ENCODE data around the gene ALOX15.
A peak's percentile ranks its signal among the peaks of the same experiment; 100 is the strongest.
"Not testable (repeated sequence)": the region's sequence is repeated elsewhere in the genome, so short reads cannot be mapped to it uniquely, and the experiment has no call there.

The ALOX15 gene

DNA sequence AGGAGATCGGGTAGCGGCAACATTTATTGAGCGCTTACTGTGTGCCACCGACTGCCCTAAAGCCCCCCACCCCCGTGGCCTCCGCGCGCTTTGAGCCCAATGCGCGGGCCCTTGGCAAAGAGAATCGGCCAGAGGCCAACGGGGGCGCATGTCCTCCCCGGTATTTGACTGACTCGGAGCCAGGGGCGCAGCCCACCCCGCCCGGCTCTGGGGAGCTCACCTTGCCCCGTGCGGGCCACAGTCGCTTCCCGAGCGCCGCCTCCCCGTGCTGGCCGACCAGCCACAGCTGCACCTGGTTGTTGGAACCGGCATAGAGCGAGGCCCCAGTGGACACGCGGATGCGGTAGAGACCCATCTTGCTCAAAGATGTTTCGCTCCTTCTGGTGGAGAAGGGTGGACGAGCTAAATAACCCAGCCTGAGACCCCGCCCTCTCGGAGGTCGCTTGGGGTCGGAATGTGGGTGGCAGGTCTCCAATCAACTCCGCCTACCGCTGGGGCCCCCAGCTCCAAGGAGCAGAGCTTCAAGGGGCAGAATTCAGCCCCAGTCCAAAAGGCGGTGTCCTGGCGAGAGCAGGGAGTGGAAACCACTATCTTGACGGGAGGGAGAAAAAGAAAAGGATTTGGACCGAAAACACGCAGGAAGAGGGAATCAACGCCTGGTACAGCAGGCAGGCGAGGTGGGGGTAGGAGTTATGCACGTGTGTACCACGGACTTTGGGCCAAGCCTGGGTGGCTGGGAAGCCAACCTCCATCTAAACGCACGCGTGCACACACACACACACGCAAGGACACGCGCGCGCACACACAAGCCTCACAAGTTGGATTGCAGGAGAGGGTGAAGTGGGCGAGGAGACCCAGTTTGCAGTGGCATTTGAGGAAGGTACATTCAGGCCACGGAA is at the start of gene ALOX15:
Gene ALOX15 (minus strand): TSS at position 382 of the 899 bp plus-strand sequence. CDS start 27 bp downstream, at position 355.
- no peak for DNase-seq

DNA sequence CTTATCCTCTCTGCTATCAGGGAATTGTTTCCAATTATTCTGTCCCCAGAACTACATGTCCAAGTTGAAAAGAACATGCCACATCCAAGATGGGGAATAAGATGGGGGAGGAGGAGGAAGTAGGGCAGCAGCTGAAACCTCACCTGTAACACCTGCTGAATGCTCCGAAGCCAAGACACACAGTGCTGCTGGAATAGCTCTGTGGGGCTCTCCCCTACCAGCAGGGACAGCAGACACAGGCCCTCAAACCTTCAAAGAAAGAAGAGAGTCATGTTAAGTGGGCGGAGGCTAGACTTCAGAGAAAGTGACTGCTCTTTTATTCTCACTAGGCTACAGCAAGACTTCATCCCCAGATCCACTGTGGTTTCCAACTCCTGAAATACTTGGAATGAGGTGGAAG is 49.3 kb upstream of the ALOX15 start:
- DNase-seq, result no peak

- DNase-seq, result not testable (repeated sequence)
These were observed 48.4 kb upstream of the ALOX15 start for GRCh38 chr17:4689872-4690271.

DNA sequence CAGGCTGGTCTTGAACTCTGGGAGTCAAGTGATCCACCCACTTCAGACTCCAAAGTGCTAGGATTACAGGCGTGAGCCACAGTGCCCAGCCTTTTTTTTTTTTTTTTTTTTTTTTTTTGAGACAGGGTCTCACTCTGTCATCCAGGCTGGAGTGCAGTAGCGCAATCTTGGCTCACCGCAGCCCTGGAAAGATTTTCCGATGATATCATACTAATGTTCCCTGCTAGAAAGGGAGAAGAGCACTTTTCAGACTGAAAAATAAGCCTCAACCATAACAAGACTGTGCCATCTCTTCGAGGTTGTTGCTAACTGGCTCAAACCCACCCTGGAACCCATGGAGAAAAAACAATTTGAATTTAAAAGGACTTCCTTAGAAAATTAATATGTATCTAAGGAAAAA is 42.3 kb upstream of the ALOX15 start:
- DNase-seq, result not testable (repeated sequence)

GRCh38 chr17:4679658-4680057 is 38.2 kb upstream of the ALOX15 start:
- DNase-seq, result no peak

- no peak for DNase-seq
These were observed 37.1 kb upstream of the ALOX15 start for GRCh38 chr17:4678448-4679026.

DNA sequence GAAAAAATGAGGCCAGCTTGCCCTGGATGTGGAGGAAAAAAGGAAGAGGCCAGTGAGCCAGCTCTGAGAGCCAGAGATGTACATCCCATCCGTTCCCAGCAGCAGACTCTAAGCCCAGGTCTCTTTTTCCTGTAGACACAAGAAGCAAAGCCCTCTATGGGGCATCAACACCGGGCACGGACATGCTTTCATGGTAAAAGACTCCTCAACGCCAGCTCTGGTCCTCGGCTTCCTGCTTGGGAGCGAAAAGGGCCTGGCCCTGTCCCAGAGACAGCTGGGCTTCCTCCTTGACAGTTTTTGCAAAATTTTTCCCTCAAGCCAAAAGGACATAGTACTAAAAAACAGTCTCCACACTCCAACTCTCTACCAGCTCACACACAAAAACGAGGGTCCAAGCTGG is 35.3 kb upstream of the ALOX15 start:
- no peak for DNase-seq

GRCh38 chr17:4675791-4676190 is 34.3 kb upstream of the ALOX15 start:
- DNase-seq, result no peak

DNA sequence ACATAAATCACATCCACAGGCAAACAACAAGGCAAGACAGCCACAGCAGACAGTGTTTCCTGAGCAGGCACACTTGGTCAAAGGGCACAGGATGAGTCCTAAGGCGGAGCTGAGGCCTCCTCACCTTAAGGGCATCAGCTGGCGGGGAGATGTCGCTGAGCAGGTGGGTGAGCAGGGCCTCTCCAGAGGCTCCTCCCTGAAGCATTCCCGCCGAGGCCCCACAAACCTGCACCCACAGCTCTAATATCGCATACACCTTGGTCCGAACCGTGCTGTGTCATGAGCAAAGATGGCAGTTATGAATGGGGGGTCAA is 33.2 kb upstream of the ALOX15 start:
- no peak for DNase-seq

- DNase-seq, result no peak
These were observed 32.7 kb upstream of the ALOX15 start for GRCh38 chr17:4673986-4674684.

DNA sequence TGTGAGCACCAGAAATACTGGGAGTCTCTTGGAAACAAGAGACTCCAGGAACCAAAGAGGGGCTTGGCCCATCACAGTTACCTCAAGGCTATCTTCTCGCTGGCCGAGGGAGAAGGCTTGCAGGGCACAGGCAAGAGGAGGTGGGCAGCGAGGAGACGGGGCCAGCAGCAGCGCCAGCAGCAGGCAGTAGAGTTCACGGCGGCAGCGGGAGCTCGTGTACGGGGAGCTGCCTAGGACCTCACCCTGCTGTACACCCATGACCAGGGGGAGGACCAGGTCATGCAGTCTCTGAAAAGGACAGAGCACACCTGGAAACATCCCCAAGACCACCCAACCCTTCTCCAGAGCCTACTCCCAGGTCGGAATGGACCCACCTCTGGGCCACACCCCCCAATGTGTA is 31.7 kb upstream of the ALOX15 start:
- no peak for DNase-seq

DNA sequence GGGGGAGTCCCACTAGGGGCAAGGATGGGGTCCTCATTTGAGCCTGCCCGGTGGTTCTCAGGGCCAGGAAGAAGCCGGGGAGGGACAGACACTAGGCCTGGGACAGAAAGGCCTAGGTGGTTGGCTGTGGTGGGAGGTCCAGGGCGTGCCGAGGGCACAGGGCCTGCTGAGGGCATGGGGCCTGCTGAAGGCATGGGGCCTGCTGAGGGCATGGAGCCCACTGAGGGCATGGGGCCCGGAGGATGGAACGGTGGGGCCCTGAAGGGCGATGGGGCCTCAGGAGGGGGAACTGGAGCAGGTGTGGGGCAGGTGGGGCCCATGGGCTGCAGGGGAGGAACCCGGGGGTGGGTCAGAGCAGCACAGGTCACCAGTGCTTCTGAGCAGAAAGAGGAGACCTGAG is 31.3 kb upstream of the ALOX15 start:
- DNase-seq, result no peak

GRCh38 chr17:4672055-4672630 is 30.7 kb upstream of the ALOX15 start:
- no peak for DNase-seq

DNA sequence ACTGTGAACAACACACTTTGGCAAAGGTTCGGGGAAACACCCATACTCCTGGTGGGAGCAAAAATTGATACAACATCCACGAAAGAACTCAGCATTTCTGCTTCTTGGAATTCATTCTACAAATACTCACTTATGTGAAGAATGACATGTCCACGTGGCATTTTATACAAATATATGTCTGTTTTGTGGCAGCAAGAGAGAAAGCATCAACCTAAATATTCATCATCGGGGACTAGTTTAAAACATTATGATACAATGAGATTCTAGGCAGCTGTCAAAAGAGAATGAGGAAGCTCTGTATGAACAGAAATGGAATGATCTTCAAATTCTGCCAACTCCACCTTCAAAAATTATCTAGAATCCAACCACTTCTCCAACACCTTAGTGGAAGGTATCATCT is 25.7 kb upstream of the ALOX15 start:
- no peak for DNase-seq

DNA sequence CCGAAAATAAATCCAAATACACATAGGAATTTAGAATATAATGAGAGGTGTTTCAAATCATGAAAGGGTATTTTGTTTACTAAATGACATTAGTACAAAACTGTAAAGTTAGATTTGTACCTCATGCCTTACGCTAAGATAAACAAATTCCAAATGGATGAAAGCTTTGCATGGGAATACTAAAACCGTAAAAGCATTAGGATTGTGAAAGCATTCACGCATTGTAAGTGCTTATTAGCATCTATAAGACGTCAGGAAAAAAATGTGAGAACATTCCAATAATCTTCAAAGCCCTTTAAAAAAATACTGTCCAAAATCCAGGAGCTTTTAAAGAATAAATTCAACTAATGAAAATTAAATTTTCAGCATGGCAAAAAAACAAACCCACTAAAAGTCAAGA is 24.8 kb upstream of the ALOX15 start:
- no peak for DNase-seq

DNA sequence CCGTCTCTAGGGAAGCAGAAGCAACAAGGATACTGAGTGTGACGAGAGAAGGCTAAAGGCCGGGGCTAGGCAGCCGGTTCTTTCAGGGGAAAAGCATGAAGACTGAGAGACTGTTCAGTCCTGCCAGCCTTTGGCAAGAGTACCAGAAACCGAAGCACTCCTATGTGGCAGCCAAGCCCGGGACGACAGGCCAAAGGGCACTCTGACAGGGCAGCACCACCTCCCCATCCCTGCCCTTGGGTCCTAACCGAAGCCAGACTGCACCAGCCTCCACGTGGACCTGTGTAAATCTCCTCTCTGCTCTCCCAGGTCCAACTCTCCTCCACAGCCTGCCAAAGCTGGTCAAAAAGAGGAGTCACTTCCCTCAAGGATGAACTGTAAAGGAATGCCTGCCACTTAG is 23.5 kb upstream of the ALOX15 start:
- no peak for DNase-seq

GRCh38 chr17:4664230-4664629 is 22.8 kb upstream of the ALOX15 start:
- no peak for DNase-seq

GRCh38 chr17:4663711-4664110 is 22.2 kb upstream of the ALOX15 start:
- DNase-seq, result no peak

DNA sequence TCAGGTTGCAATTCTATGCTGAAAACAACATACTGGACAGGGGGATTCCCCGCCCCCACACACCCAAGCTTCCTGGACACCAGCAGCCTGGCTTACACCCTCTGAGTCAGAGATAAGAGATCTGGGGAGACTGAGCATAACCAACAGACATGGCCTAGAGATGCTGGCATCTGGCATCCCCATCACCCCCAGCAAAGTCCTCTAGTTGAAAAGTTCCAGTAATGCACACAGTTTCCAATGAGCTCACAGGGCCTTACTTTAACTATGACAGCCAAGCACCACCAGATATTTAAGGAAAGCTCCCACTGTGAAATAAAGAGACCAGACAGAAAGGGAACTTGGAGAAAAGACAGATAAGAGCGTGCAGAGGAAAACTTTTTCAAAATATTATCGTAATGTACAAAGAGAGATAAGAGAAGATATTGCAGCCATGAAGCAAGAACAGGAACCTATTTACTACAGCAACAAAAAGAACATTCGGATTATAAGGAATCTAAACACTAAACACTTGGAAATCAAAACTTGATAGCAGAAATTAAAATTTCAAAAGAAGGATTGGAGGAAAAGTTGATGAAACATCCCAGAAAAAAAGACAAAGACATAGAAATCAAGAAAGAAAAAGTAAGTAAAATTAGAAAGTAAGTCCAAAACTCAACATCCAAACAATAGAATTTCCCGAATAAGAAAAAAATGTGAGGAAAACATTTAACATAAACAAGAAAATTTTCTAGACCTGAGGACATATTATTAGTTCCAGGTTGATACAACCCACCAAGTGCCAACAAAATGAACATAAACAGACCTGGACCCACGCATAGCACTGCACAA is 17.2 kb upstream of the ALOX15 start:
- DNase-seq, result no peak

DNA sequence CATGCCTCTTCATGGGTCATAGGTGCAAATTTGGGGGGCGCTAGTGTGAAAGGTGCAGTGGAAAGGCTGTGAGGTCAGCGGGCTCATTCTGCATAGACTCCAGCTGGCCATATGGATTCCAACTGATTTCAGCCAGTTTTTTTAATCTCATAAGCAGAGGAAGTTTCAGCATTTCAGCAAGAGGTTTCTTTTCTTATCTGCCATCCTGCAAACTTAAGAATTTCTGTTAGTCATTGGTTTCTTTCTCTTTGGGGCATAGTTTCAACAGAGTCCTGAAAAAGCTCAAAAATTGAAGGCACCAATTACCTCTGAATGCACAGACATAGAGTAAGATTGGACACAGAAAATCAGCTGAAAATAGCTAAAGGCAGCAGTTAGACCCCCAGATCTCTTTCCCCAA is 16.2 kb upstream of the ALOX15 start:
- DNase-seq, result no peak

DNA sequence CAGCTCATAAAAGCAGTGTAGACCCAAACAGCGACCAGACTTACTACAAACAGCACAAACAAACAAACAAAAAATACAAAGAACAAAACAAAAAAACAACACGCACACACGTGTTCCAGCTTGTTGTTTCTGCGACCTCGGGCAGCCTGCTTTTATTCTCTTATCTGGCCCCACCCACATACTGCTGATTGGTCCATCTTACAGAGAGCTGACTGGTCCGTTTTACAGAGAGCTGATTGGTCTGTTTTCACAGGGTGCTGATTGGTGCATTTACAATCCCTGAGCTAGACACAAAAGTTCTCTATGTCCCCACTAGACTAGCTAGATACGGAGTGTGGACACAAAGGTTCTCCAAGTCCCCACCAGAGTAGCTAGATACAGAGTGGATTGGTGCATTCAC is 14.5 kb upstream of the ALOX15 start:
- DNase-seq, result not testable (repeated sequence)

DNA sequence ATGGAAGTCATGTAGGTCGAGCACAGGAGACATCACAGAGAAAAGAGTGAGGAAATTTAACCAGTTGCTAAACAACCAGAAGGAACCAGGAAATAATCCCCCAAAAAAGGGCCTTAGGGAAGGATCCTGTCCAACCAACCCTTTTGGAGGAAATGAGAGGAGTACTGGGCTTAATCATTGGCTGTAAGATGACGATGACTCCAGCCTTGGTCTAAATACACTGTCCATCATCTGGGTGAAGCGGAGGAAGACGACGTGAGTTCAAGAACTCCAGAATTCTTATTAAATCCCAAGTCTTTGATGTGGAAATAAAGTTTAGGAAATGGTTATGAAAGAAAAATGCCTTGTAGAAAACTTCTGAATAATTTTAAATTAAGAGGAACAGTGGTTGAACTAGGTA is 11.5 kb upstream of the ALOX15 start:
- DNase-seq, result no peak

- peak; percentile 70 for DNase-seq
These were observed 7.3 kb upstream of the ALOX15 start for GRCh38 chr17:4648741-4649140.
